Epithelial cell of proximal tubule (primary cell): ENCODE measurements around the gene FAM229A. TPM values are rescaled to one million over a fixed set of nuclear protein-coding genes. Genes with fewer than 3 reads are reported as not detected.

Experiments used
- DNase-seq: peaks from one replicate; pipeline ENCODE4 v3.0.0-alpha.2; 2011; ENCODE audit warnings: low read depth
- H3K4me3 ChIP-seq: 2 replicates; pipeline ENCODE4 v1.5.1; 2011; ENCODE audit warnings: low read depth, mild to moderate bottlenecking, low read length
- total RNA-seq: library from RNA; depleted of rRNA; stranded (reverse); fragments of >200 nt; gene quantifications from 2 replicates; pipeline ENCODE4 v1.2.3, GENCODE V29; 2015
- TF ChIP-seq, protein P1 (sequence below): conservative IDR thresholded peaks from 2 replicates; pipeline ENCODE4 v1.5.1; 2012; ENCODE audit warnings: low read depth, mild to moderate bottlenecking, low read length

FAM229A gene
- total RNA-seq, 1 donor from 2014 or later, result 11.7 TPM

DNA sequence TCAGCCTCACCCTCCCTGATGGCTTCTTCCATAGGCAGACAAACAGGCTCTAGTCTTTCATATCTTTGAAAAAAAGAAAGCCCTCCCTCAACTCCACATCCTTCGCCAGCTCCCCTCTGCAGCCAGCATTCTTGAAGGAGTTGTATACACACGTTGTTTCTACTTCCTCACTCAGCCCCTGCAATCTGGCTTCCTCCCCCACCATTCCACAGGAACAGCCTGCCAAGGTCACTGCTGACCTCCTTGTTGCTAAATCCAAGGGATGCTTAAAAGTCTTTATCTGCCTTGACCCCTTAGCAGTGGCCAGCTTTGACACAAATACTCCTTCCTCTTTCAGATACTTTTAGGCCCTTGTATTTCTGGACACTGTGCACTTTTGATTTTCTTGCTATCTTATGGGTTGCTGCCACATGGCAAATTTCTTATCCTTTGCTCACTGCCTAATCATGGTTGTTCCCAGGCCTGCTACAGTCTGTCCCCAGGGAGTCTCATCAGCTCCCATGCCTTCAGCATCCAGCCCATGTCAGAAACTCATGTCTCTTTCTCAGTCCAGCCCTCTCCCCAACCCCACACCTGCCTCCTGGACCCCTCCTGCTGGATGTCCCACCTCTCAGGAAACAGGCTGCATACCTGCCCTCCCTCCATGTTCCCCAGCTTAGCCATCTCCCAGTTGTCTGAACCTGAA lies 8.3 kb downstream of the FAM229A start:
- H3K4me3 ChIP-seq, result no peak overlapping the region
- TF ChIP-seq, protein P1, sequence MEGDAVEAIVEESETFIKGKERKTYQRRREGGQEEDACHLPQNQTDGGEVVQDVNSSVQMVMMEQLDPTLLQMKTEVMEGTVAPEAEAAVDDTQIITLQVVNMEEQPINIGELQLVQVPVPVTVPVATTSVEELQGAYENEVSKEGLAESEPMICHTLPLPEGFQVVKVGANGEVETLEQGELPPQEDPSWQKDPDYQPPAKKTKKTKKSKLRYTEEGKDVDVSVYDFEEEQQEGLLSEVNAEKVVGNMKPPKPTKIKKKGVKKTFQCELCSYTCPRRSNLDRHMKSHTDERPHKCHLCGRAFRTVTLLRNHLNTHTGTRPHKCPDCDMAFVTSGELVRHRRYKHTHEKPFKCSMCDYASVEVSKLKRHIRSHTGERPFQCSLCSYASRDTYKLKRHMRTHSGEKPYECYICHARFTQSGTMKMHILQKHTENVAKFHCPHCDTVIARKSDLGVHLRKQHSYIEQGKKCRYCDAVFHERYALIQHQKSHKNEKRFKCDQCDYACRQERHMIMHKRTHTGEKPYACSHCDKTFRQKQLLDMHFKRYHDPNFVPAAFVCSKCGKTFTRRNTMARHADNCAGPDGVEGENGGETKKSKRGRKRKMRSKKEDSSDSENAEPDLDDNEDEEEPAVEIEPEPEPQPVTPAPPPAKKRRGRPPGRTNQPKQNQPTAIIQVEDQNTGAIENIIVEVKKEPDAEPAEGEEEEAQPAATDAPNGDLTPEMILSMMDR, result no peak
- DNase-seq, result no peak

DNA sequence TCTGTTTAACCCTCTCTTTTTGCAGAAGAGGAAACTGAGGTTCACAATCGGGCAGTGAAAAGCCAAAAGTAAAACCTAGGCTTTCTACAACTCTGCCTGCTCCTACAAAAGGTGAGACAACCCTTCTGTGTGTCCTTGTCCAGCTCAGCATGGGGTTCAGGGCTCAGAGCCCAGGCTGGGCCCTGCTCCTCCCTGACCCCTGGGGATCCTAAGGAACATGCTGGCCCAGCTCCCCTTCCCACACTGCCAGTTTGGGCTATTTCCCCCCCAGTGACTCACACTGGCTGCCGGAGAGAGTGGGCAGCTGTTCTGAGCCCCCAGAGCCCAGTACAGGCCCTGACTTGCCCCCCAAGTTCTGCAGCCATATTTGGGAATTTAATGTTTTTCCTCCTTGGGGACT lies 8.9 kb downstream of the FAM229A start:
- TF ChIP-seq, protein P1, result no peak
- H3K4me3 ChIP-seq, result no peak overlapping the region
- DNase-seq, result no peak

DNA sequence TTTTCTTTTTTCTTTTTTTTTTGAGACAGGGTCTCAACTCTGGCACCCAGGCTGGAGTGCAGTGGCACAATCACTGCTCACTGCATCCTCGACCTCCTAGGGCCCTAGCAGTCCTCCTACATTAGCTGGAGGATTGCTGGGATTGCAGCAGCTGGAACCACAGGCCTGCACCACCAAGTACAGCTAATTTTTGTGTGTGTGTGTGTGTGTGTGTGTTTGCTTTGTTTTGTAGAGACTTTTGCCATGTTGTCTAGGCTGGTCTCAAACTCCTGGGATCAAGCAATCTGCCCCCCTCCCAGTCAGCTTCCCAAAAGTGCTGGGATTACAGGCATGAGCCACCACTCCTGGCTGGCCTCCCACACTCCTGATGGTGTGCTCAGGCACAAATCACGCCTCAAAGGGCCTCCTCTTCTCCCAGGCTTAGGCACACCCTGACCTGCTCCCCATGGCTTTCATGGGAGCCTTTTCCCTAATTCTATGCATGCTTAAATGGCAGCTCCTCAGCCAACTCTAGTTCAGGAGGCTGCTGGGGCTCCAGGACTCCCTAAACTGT lies 9.4 kb downstream of the FAM229A start:
- H3K4me3 ChIP-seq, result no peak overlapping the region
- TF ChIP-seq, protein P1, result no peak
- DNase-seq, result no peak

DNA sequence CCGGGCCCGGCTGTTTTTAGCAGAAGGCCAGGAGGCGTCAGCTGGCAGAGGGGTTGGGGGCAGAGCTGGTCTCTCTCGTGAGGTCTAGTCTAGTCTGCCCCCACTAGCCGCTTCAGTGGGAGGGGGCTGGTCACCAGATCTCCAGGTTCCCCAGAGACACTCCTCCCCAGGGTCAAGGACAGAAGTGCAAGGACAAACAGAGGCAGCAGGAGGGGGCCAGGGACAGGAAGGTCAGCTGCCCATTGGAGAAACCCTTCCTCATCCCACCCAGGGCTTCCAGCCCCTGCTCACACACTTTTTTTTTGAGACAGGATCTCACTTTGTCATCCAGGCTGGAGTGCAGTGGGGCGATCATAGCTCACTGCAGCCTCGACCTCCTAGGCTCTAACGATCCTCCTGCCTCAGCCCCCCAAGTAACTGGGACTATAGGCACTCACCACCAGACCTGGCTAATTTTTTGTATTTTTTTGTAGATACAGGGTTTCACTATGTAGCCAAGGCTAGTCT lies 10.0 kb downstream of the FAM229A start:
- TF ChIP-seq, protein P1, result no peak
- no peak for DNase-seq
- H3K4me3 ChIP-seq, result peak overlapping the region; percentile 77

DNA sequence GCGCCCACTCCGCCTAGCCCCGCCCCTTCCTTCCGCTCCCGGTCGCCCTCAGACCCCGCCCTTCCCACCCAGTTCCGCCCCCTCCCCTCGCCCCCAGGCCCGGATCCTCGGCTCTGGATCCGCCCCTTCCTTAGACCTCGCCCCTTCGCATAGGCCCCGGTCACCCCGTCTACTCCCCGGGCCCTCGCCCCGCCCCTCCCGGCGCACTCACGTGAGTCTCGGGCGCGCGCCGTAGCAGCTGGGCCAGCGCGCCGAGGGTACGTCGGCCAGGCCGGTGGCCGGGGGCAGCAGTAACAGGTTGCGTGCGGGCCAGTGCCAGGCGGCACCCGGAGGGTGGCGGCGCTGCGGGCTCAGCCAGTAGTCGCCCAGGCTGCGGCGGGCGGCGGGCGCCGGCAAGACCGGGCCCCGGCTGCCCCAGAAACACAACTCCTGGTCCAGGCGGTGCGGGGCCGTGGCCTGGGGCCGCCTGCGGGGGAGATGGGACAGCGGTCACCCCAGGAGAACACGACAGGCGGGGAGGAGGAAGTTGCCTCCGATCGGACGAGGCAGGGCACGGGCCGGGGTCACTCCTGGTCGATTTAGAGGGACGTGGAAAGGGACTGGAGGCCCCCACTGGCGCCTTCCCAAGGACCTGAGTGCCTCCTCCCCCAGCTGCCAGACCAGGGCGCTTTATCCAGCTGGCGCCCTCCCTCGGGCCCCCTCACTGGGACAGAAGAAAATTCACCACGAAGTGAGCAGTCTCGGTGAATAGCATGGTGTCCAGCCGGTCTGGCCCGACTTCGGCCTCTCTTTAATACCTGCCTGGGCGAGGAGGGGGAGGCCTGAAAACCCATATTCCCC lies 10.7 kb downstream of the FAM229A start:
- TF ChIP-seq, protein P1, result no peak
- peak; percentile 20 for DNase-seq
- peak overlapping the region; percentile 77 for H3K4me3 ChIP-seq

DNA sequence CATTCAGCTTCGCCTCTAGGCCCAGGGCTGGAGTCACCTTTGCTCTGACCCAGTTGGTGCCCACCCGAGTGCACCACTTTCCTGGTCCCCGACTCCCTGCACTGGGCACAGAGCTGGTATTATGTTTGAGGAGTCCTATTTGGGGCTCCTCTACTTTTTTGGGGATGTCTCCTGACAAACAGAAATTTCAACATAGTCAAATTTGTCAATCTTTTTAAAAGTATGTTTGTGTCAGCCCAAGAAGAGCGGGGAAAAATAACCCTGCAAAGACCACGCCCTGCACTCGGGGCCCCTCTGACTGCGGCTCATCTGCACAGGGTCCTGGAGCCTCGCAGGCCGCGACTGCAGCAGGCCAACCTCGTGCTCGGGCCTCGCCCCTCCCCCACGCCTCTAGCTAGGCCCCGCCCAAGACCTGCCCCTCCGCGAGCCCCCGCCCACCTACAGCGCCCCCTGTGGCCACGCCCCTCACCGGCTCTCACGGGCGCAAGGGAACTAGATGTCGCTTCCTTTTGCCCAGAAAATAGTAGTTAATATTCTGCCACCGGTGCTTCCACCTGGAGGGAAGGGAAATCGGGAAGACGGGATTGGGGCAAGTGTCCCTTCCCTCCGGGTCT lies 11.4 kb downstream of the FAM229A start:
- no peak for DNase-seq
- H3K4me3 ChIP-seq, result peak overlapping the region; percentile 77
- TF ChIP-seq, protein P1, result peak; percentile 49
